ENCODE measurements around the gene SLC6A17.

- no peak for TF ChIP-seq RAD21 (CRISPR knock-in tag; conservative IDR thresholded peaks at IDR 0.05 in 1 of 2, IDR thresholded peaks at IDR 0.05 in 1 of 2)
- TF ChIP-seq CTCF (IDR thresholded peaks at IDR 0.05 in 2 of 3, conservative IDR thresholded peaks at IDR 0.05 in 1 of 3; ENCODE audit: insufficient read depth in 2 of 3, low read depth in 1 of 3, low read length in 3 of 3) = no peak
- no peak for TF ChIP-seq TSHZ1 (CRISPR knock-in tag; IDR thresholded peaks at IDR 0.05)
- TF ChIP-seq MTF1 (CRISPR knock-in tag; IDR thresholded peaks at IDR 0.05; ENCODE audit: borderline replicate concordance) = no peak
- no peak for TF ChIP-seq ZBTB34 (CRISPR knock-in tag; IDR thresholded peaks at IDR 0.05)
- TF ChIP-seq BCLAF1 (IDR thresholded peaks at IDR 0.05; ENCODE audit: borderline replicate concordance in 1 of 2, control insufficient read depth in 1 of 2, low read depth in 2 of 2, low read length in 1 of 2) = no peak
- no peak for TF ChIP-seq PTRF (tag; IDR thresholded peaks at IDR 0.05)
- no peak for TF ChIP-seq E2F1 (CRISPR knock-in tag; IDR thresholded peaks at IDR 0.05)
- no peak for TF ChIP-seq REST (IDR thresholded peaks at IDR 0.05; ENCODE audit: borderline replicate concordance)
- no peak for TF ChIP-seq REST (CRISPR knock-in tag; IDR thresholded peaks at IDR 0.05; ENCODE audit: low read depth)
- TF ChIP-seq POLR3G (IDR thresholded peaks at IDR 0.05; ENCODE audit: extremely low read depth, insufficient read length, insufficient replicate concordance) = no peak
- TF ChIP-seq MTA3 (IDR thresholded peaks at IDR 0.05; ENCODE audit: borderline replicate concordance) = no peak
These were observed 95.8 kb downstream of the SLC6A17 start for GRCh38 chr1:110245876-110246620.

Measured in K562 (cell line).